HG02571 (cell line): Measurements from ENCODE around the gene LYVE1.

Source experiments
- ATAC-seq: cut with Tn5 transposase; IDR thresholded peaks from one replicate; pipeline ENCODE4 v1.9.1; 2021; ENCODE audit warnings: mild to moderate bottlenecking, moderate library complexity; ENCODE audit not compliant: unreplicated experiment

The LYVE1 gene

GRCh38 chr11:10592331-10592730, 23.9 kb upstream of the LYVE1 start:
- ATAC-seq: no peak

- ATAC-seq: no peak
Observed at GRCh38 chr11:10591741-10592140, 23.3 kb upstream of the LYVE1 start.

- ATAC-seq: no peak
Observed at GRCh38 chr11:10590218-10590915, 21.9 kb upstream of the LYVE1 start.

- ATAC-seq: no peak
Observed at GRCh38 chr11:10588904-10589303, 20.4 kb upstream of the LYVE1 start.

GRCh38 chr11:10587995-10588394, 19.5 kb upstream of the LYVE1 start:
- no peak for ATAC-seq

GRCh38 chr11:10587388-10587787, 18.9 kb upstream of the LYVE1 start:
- no peak for ATAC-seq

GRCh38 chr11:10584071-10584501, 15.6 kb upstream of the LYVE1 start:
- no peak for ATAC-seq

GRCh38 chr11:10581481-10582019, 13.1 kb upstream of the LYVE1 start:
- ATAC-seq: no peak

GRCh38 chr11:10580623-10581022, 12.2 kb upstream of the LYVE1 start:
- ATAC-seq: no peak

GRCh38 chr11:10579700-10580099, 11.2 kb upstream of the LYVE1 start:
- no peak for ATAC-seq

- ATAC-seq: no peak
Observed at GRCh38 chr11:10576035-10576398, 7.6 kb upstream of the LYVE1 start.

GRCh38 chr11:10575346-10576034, 7.0 kb upstream of the LYVE1 start:
- no peak for ATAC-seq

GRCh38 chr11:10573556-10573955, 5.1 kb upstream of the LYVE1 start:
- ATAC-seq: no peak

GRCh38 chr11:10573028-10573427, 4.6 kb upstream of the LYVE1 start:
- ATAC-seq: no peak

- ATAC-seq: no peak
Observed at GRCh38 chr11:10572533-10572932, 4.1 kb upstream of the LYVE1 start.

- ATAC-seq: no peak
Observed at GRCh38 chr11:10567446-10567845, 1.0 kb downstream of the LYVE1 start.

- no peak for ATAC-seq
Observed at GRCh38 chr11:10566257-10566957, 2.1 kb downstream of the LYVE1 start.

GRCh38 chr11:10565493-10565892, 3.0 kb downstream of the LYVE1 start:
- no peak for ATAC-seq

GRCh38 chr11:10564696-10565318, 3.7 kb downstream of the LYVE1 start:
- ATAC-seq: no peak

GRCh38 chr11:10564030-10564429, 4.4 kb downstream of the LYVE1 start:
- no peak for ATAC-seq

- ATAC-seq: no peak
Observed at GRCh38 chr11:10561947-10562346, 6.5 kb downstream of the LYVE1 start.
